Keratinocyte (primary cell): Measurements from ENCODE around the gene CHST8. TPM values are rescaled to one million over a fixed set of nuclear protein-coding genes. Genes with fewer than 3 reads are reported as not detected.

Experiments
- DNase-seq: peaks from one replicate; pipeline ENCODE4 v3.0.0-alpha.2; 2011; ENCODE audit warnings: low read depth, missing footprints, low spot score
- FAIRE-seq: peaks from 2 replicates; lab custom pipeline; 2011; peaks lifted over from hg19 to GRCh38; lab: Jason Lieb, UNC
- H2AFZ ChIP-seq: 2 replicates; pipeline ENCODE4 v1.6.0; 2012; ENCODE audit warnings: low read length, control low read depth, inconsistent platforms; ENCODE audit not compliant: control insufficient read depth
- H3K27ac ChIP-seq: 2 replicates; pipeline ENCODE4 v1.5.1; 2011; ENCODE audit warnings: low read length; ENCODE audit not compliant: control insufficient read depth, insufficient read depth
- H3K27me3 ChIP-seq: 3 replicates; pipeline ENCODE4 v1.6.0; 2011; ENCODE audit warnings: low read length; ENCODE audit not compliant: control insufficient read depth, insufficient read depth; ENCODE audit errors: extremely low read depth
- H3K36me3 ChIP-seq, 2 experiments: 2 replicates in 1 of 2; 3 replicates in 1 of 2; pipeline ENCODE4 v1.5.1; 2011; ENCODE audit warnings: low read length in 2 of 2, mild to moderate bottlenecking in 1 of 2; ENCODE audit not compliant: control insufficient read depth in 2 of 2, insufficient read depth in 2 of 2; ENCODE audit errors: extremely low read depth in 1 of 2
- H3K4me1 ChIP-seq: 3 replicates; pipeline ENCODE4 v1.5.1; 2011; ENCODE audit warnings: low read length; ENCODE audit not compliant: control insufficient read depth, insufficient read depth; ENCODE audit errors: extremely low read depth
- H3K4me2 ChIP-seq: 3 replicates; pipeline ENCODE4 v1.6.0; 2011; ENCODE audit warnings: low read depth, low read length; ENCODE audit not compliant: control insufficient read depth, insufficient read depth; ENCODE audit errors: extremely low read depth
- H3K4me3 ChIP-seq, 3 experiments: fragments of 200-600 bp in 1 of 3; sonication (generic) in 1 of 3; 2 replicates in 2 of 3; 3 replicates in 1 of 3; pipeline ENCODE4 v1.5.1; 2011 to 2016; ENCODE audit warnings: low read length in 3 of 3, mild to moderate bottlenecking in 3 of 3, control low read depth in 2 of 3, inconsistent platforms in 1 of 3, low read depth in 1 of 3, mixed read lengths in 1 of 3, mixed run types in 1 of 3, moderate library complexity in 1 of 3; ENCODE audit not compliant: control insufficient read depth in 2 of 3, insufficient read depth in 2 of 3; ENCODE audit errors: extremely low read depth in 1 of 3
- H3K79me2 ChIP-seq: 2 replicates; pipeline ENCODE4 v1.6.0; 2012; ENCODE audit warnings: low read length; ENCODE audit not compliant: control insufficient read depth, insufficient read depth
- H3K9ac ChIP-seq: 3 replicates; pipeline ENCODE4 v1.6.0; 2011; ENCODE audit warnings: low read length; ENCODE audit not compliant: control insufficient read depth, insufficient read depth; ENCODE audit errors: extremely low read depth
- H3K9me1 ChIP-seq: 3 replicates; pipeline ENCODE4 v1.6.0; 2011; ENCODE audit warnings: low read length; ENCODE audit not compliant: control insufficient read depth, insufficient read depth; ENCODE audit errors: extremely low read depth
- H3K9me3 ChIP-seq: 2 replicates; pipeline ENCODE4 v1.5.1; 2012; ENCODE audit warnings: low read depth, low read length; ENCODE audit not compliant: control insufficient read depth
- H4K20me1 ChIP-seq: 3 replicates; pipeline ENCODE4 v1.6.0; 2011; ENCODE audit warnings: low read length; ENCODE audit not compliant: control insufficient read depth, insufficient read depth; ENCODE audit errors: extremely low read depth
- EZH2 ChIP-seq: IDR thresholded peaks from one replicate; pipeline ENCODE4 v1.6.1; 2012; ENCODE audit warnings: inconsistent platforms, mild to moderate bottlenecking, low read length, moderate library complexity
- dilution Hi-C: fragments of 300-500 bp; cut with MboI; formaldehyde crosslinking; loops from one replicate; pipeline ENCODE4 v1.7.0; 2020; ENCODE audit warnings: low sequenced_read_pairs; ENCODE audit not compliant: extremely low pct_ligation_motif_present
- polyA plus RNA-seq, 5 experiments: library from polyadenylated mRNA; depleted of rRNA in 3 of 5; stranded (reverse) in 3 of 5; stranded (forward) in 1 of 5; unstranded in 1 of 5; fragments of >200 nt; gene quantifications; 1 replicate in 1 of 5; 2 replicates in 3 of 5; 3 replicates in 1 of 5; pipeline versions ENCODE4 v1.2.1 to v1.2.3, GENCODE V29; 2011 to 2012; ENCODE audit warnings: missing spikeins in 2 of 5, low read depth in 1 of 5, low replicate concordance in 1 of 5
- TF ChIP-seq, protein P1 (sequence below), 3 experiments: IDR thresholded peaks in 1 of 3; conservative IDR thresholded peaks in 1 of 3; optimal IDR thresholded peaks in 1 of 3; 2 replicates in 2 of 3; 3 replicates in 1 of 3; pipeline versions ENCODE3 to v1.5.1; 2011; ENCODE audit warnings: low read length in 3 of 3, mild to moderate bottlenecking in 3 of 3, moderate library complexity in 2 of 3, control low read depth in 1 of 3, inconsistent platforms in 1 of 3; ENCODE audit not compliant: insufficient read depth in 2 of 3; ENCODE audit errors: extremely low read depth in 1 of 3

Gene CHST8
- polyA plus RNA-seq, 1 donor (not counting 4 experiments of a cell fraction or from before 2014, with no cell fraction given): not detected

- Histone ChIP-seq H3K4me2 (no peak overlapping the region), H3K4me3 (no peak overlapping the region), H2AFZ (no peak overlapping the region), H3K9ac (no peak overlapping the region), H3K79me2 (no peaks in the 10 kb centered on the region), H3K4me1 (no peaks in the 10 kb centered on the region), H4K20me1 (no peaks in the 10 kb centered on the region), H3K36me3 (no peaks in the 10 kb centered on the region), H3K27me3 (no peaks in the 10 kb centered on the region), H3K9me1 (no peaks in the 10 kb centered on the region), H3K27ac (no peak overlapping the region), H3K9me3 (no peaks in the 10 kb centered on the region)
- TF ChIP-seq EZH2: no peak
- dilution Hi-C loops: no loop called here
- no peak for FAIRE-seq
- DNase-seq: no peak
Measured at GRCh38 chr19:33721735-33722297, 100.1 kb downstream of the CHST8 start.

DNA sequence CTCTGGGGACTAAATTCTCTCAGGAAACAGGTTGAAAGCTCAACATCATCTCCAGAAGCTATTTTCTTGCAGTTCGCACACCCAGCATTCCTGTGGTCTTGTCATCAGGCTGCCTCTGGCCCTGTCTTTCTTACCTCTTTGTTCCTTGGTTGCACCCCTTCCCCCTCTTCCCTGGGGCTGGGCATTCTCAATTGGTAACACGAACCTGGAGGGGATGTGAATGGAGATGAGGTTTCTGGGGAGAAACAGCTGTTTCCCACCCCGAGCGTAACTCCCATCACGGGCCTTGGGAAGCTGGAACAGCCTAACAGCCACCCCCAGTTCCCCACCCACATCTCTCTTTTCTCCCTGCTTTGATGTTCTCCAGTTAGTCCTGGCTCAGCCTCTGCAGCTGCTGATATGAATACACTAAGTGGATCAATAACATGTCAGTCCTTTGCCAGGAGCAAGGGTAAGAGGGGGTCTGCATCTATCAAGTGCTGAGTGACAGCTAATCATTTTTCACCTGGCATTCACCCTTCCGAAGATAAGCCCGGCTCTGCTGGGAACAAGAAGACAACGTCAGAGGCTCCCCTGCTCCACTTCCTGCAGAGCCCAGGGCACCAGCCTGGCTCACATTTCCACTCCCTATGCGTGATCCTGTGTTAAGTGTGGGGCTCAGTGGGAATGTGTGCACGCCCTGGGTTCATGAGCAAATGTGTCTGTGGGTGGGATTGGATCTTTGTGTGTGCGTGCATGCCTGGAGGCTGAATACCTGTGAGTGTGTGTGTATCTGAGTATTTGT, 100.9 kb downstream of the CHST8 start:
- H3K27ac ChIP-seq: no peak overlapping the region
- no peak for DNase-seq
- H3K36me3 ChIP-seq: no peaks in the 10 kb centered on the region
- H2AFZ ChIP-seq: no peak overlapping the region
- no peaks in the 10 kb centered on the region for H4K20me1 ChIP-seq
- no peak for FAIRE-seq
- H3K4me3 ChIP-seq: no peak overlapping the region
- no peaks in the 10 kb centered on the region for H3K79me2 ChIP-seq
- dilution Hi-C loops: no loop called here
- H3K4me1 ChIP-seq: no peaks in the 10 kb centered on the region
- no peak overlapping the region for H3K9ac ChIP-seq
- no peak overlapping the region for H3K4me2 ChIP-seq
- H3K9me3 ChIP-seq: no peaks in the 10 kb centered on the region
- no peaks in the 10 kb centered on the region for H3K9me1 ChIP-seq
- TF ChIP-seq, protein P1, sequence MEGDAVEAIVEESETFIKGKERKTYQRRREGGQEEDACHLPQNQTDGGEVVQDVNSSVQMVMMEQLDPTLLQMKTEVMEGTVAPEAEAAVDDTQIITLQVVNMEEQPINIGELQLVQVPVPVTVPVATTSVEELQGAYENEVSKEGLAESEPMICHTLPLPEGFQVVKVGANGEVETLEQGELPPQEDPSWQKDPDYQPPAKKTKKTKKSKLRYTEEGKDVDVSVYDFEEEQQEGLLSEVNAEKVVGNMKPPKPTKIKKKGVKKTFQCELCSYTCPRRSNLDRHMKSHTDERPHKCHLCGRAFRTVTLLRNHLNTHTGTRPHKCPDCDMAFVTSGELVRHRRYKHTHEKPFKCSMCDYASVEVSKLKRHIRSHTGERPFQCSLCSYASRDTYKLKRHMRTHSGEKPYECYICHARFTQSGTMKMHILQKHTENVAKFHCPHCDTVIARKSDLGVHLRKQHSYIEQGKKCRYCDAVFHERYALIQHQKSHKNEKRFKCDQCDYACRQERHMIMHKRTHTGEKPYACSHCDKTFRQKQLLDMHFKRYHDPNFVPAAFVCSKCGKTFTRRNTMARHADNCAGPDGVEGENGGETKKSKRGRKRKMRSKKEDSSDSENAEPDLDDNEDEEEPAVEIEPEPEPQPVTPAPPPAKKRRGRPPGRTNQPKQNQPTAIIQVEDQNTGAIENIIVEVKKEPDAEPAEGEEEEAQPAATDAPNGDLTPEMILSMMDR (optimal IDR thresholded peaks at IDR 0.05 in 1 of 3, IDR thresholded peaks at IDR 0.05 in 1 of 3, conservative IDR thresholded peaks at IDR 0.05 in 1 of 3; ENCODE audit: extremely low read depth in 1 of 3, insufficient read depth in 2 of 3, low read length in 3 of 3): no peak
- TF ChIP-seq EZH2: no peak
- no peaks in the 10 kb centered on the region for H3K27me3 ChIP-seq
